ENCODE measurements around the gene DCTN4.

DCTN4 gene

GRCh38 chr5:150740992-150741391 is 17.8 kb downstream of the DCTN4 start:
- in situ Hi-C loops (cut with HindIII; ENCODE audit: low sequenced_read_pairs): no loop called here
- no peak for TF ChIP-seq CTCF (IDR thresholded peaks at IDR 0.05; ENCODE audit: low read depth, low read length)
- DNase-seq (ENCODE audit: low read depth, low spot score): no peak
- H3K4me3 ChIP-seq (ENCODE audit: low read depth, low read length): no peak overlapping the region

GRCh38 chr5:150738862-150739261 is 20.0 kb downstream of the DCTN4 start:
- TF ChIP-seq CTCF (IDR thresholded peaks at IDR 0.05; ENCODE audit: low read depth, low read length): no peak
- no peak overlapping the region for H3K4me3 ChIP-seq (ENCODE audit: low read depth, low read length)
- in situ Hi-C loops (cut with HindIII; ENCODE audit: low sequenced_read_pairs): no loop called here
- no peak for DNase-seq (ENCODE audit: low read depth, low spot score)

- DNase-seq (ENCODE audit: low read depth, low spot score): no peak
- no peak for TF ChIP-seq CTCF (IDR thresholded peaks at IDR 0.05; ENCODE audit: low read depth, low read length)
- in situ Hi-C loops (cut with HindIII; ENCODE audit: low sequenced_read_pairs): no loop called here
- H3K4me3 ChIP-seq (ENCODE audit: low read depth, low read length): no peak overlapping the region
Measured at GRCh38 chr5:150734579-150735384, 24.0 kb downstream of the DCTN4 start.

- in situ Hi-C loops (cut with HindIII; ENCODE audit: low sequenced_read_pairs): no loop called here
- H3K4me3 ChIP-seq (ENCODE audit: low read depth, low read length): no peak overlapping the region
- DNase-seq (ENCODE audit: low read depth, low spot score): no peak
- TF ChIP-seq CTCF (IDR thresholded peaks at IDR 0.05; ENCODE audit: low read depth, low read length): no peak
Measured at GRCh38 chr5:150731669-150732242, 27.1 kb downstream of the DCTN4 start.

- no peak for TF ChIP-seq CTCF (IDR thresholded peaks at IDR 0.05; ENCODE audit: low read depth, low read length)
- in situ Hi-C loops (cut with HindIII; ENCODE audit: low sequenced_read_pairs): no loop called here
Measured at GRCh38 chr5:150729859-150730258, 29.0 kb downstream of the DCTN4 start.

GRCh38 chr5:150723845-150724244 is 35.0 kb downstream of the DCTN4 start:
- no peak for TF ChIP-seq CTCF (IDR thresholded peaks at IDR 0.05; ENCODE audit: low read depth, low read length)
- no peak overlapping the region for H3K4me3 ChIP-seq (ENCODE audit: low read depth, low read length)
- DNase-seq (ENCODE audit: low read depth, low spot score): no peak
- in situ Hi-C loops (cut with HindIII; ENCODE audit: low sequenced_read_pairs): no loop called here

More at GRCh38 chr5:150729859-150730258, 29.0 kb downstream of the DCTN4 start:
- no peak overlapping the region for H3K4me3 ChIP-seq (ENCODE audit: low read depth, low read length)
- no peak for DNase-seq (ENCODE audit: low read depth, low spot score)

Measured in astrocyte of the spinal cord (primary cell).